Neural cell (in vitro differentiated cells): ENCODE results near the gene PTPRR.

Experiments
- EZH2 ChIP-seq: fragments of 200-600, 300-800 bp; shearing (Covaris generic), sonication (generic); IDR thresholded peaks from 2 replicates; pipeline ENCODE4 v1.6.1; 2014; ENCODE audit warnings: antibody characterized with exemption, low read length, borderline replicate concordance, mild to moderate bottlenecking; ENCODE audit not compliant: insufficient read depth, poor library complexity, severe bottlenecking
- MXI1 ChIP-seq: fragments of 450-650 bp; conservative IDR thresholded peaks from 2 replicates; pipeline ENCODE4 v1.6.1; 2014; ENCODE audit warnings: antibody characterized with exemption, mild to moderate bottlenecking; ENCODE audit not compliant: poor library complexity, severe bottlenecking
- POLR2AphosphoS5 ChIP-seq: IDR thresholded peaks from 2 replicates; pipeline ENCODE4 v1.6.1; 2012
- RAD21 ChIP-seq: fragments of 450-650 bp; conservative IDR thresholded peaks from 2 replicates; pipeline ENCODE4 v1.6.1; 2014; ENCODE audit warnings: antibody characterized with exemption, mild to moderate bottlenecking, moderate library complexity
- SMC3 ChIP-seq: fragments of 450-650 bp; conservative IDR thresholded peaks from 2 replicates; pipeline ENCODE4 v1.6.1; 2014; ENCODE audit warnings: antibody characterized with exemption, mild to moderate bottlenecking, moderate library complexity; ENCODE audit not compliant: poor library complexity
- TF ChIP-seq, protein P1 (sequence below): fragments of 450-650 bp; IDR thresholded peaks from 2 replicates; pipeline ENCODE4 v1.5.1; 2014; ENCODE audit warnings: antibody characterized with exemption, mild to moderate bottlenecking, moderate library complexity; ENCODE audit not compliant: poor library complexity, severe bottlenecking

DNA sequence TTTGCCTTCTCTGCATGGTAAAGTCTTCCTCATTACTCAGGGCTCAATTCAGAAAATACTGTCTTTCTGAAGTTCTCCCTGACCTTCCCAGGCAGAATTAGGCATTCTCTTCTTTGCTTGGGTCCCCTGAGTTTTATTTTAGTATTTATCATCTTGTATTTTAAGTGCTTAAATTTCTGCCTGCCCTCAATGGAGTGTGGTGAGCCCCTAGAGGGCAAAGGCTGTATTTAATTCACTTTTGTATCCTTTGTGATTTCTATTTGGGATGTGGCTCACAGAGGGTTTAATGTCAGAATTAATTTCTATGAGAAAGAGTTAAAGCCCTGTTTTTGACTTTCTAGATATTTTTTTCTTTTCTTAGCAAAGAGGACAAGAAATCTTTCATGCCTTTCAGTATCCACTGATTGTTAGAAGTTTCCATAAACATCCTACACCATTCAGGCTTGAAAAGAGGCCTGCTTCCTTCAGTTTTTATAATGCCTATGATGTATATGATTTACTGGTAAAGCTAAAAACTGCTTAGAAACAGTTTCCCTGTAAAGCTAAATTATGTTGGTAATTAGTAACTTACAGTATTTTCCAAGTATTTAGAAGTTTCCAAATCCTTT lies 227.8 kb downstream of the PTPRR start:
- TF ChIP-seq EZH2 (no peak), RAD21 (no peak), POLR2AphosphoS5 (no peak), MXI1 (no peak), SMC3 (no peak)
- TF ChIP-seq, protein P1, sequence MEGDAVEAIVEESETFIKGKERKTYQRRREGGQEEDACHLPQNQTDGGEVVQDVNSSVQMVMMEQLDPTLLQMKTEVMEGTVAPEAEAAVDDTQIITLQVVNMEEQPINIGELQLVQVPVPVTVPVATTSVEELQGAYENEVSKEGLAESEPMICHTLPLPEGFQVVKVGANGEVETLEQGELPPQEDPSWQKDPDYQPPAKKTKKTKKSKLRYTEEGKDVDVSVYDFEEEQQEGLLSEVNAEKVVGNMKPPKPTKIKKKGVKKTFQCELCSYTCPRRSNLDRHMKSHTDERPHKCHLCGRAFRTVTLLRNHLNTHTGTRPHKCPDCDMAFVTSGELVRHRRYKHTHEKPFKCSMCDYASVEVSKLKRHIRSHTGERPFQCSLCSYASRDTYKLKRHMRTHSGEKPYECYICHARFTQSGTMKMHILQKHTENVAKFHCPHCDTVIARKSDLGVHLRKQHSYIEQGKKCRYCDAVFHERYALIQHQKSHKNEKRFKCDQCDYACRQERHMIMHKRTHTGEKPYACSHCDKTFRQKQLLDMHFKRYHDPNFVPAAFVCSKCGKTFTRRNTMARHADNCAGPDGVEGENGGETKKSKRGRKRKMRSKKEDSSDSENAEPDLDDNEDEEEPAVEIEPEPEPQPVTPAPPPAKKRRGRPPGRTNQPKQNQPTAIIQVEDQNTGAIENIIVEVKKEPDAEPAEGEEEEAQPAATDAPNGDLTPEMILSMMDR, result no peak
